Measurements from ENCODE around the gene KIF6.

GRCh38 chr6:39590871-39591393 lies 134.3 kb downstream of the KIF6 start:
- TF ChIP-seq POLR2A (IDR thresholded peaks at IDR 0.05; ENCODE audit: borderline replicate concordance, extremely low read depth, insufficient read depth, insufficient read length) (no peak), CTCF (IDR thresholded peaks at IDR 0.05 in 2 of 3, conservative IDR thresholded peaks at IDR 0.05 in 1 of 3; ENCODE audit: borderline replicate concordance in 1 of 3, insufficient read depth in 1 of 3, low read depth in 2 of 3, low read length in 2 of 3) (no peak), ZBTB33 (IDR thresholded peaks at IDR 0.05; ENCODE audit: extremely low read depth, insufficient replicate concordance, low read length) (no peak), ZNF274 (IDR thresholded peaks at IDR 0.05; ENCODE audit: low read depth, low read length) (no peak), RAD21 (IDR thresholded peaks at IDR 0.05; ENCODE audit: low read depth) (no peak)
- TF ChIP-seq, protein P1, sequence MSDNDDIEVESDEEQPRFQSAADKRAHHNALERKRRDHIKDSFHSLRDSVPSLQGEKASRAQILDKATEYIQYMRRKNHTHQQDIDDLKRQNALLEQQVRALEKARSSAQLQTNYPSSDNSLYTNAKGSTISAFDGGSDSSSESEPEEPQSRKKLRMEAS (IDR thresholded peaks at IDR 0.05) = no peak
